Keratinocyte (primary cell): ENCODE measurements around the gene DFFB. TPM values are rescaled to one million over a fixed set of nuclear protein-coding genes. Genes with fewer than 3 reads are reported as not detected.

ENCODE experiments used
- DNase-seq: peaks from one replicate; pipeline ENCODE4 v3.0.0-alpha.2; 2011; ENCODE audit warnings: low read depth, missing footprints, low spot score
- FAIRE-seq: peaks from 2 replicates; lab custom pipeline; 2011; peaks lifted over from hg19 to GRCh38; lab: Jason Lieb, UNC
- H2AFZ ChIP-seq: 2 replicates; pipeline ENCODE4 v1.6.0; 2012; ENCODE audit warnings: low read length, control low read depth, inconsistent platforms; ENCODE audit not compliant: control insufficient read depth
- H3K27ac ChIP-seq: 2 replicates; pipeline ENCODE4 v1.5.1; 2011; ENCODE audit warnings: low read length; ENCODE audit not compliant: control insufficient read depth, insufficient read depth
- H3K27me3 ChIP-seq: 3 replicates; pipeline ENCODE4 v1.6.0; 2011; ENCODE audit warnings: low read length; ENCODE audit not compliant: control insufficient read depth, insufficient read depth; ENCODE audit errors: extremely low read depth
- H3K36me3 ChIP-seq, 2 experiments: 2 replicates in 1 of 2; 3 replicates in 1 of 2; pipeline ENCODE4 v1.5.1; 2011; ENCODE audit warnings: low read length in 2 of 2, mild to moderate bottlenecking in 1 of 2; ENCODE audit not compliant: control insufficient read depth in 2 of 2, insufficient read depth in 2 of 2; ENCODE audit errors: extremely low read depth in 1 of 2
- H3K4me1 ChIP-seq: 3 replicates; pipeline ENCODE4 v1.5.1; 2011; ENCODE audit warnings: low read length; ENCODE audit not compliant: control insufficient read depth, insufficient read depth; ENCODE audit errors: extremely low read depth
- H3K4me2 ChIP-seq: 3 replicates; pipeline ENCODE4 v1.6.0; 2011; ENCODE audit warnings: low read depth, low read length; ENCODE audit not compliant: control insufficient read depth, insufficient read depth; ENCODE audit errors: extremely low read depth
- H3K4me3 ChIP-seq, 3 experiments: fragments of 200-600 bp in 1 of 3; sonication (generic) in 1 of 3; 2 replicates in 2 of 3; 3 replicates in 1 of 3; pipeline ENCODE4 v1.5.1; 2011 to 2016; ENCODE audit warnings: low read length in 3 of 3, mild to moderate bottlenecking in 3 of 3, control low read depth in 2 of 3, inconsistent platforms in 1 of 3, low read depth in 1 of 3, mixed read lengths in 1 of 3, mixed run types in 1 of 3, moderate library complexity in 1 of 3; ENCODE audit not compliant: control insufficient read depth in 2 of 3, insufficient read depth in 2 of 3; ENCODE audit errors: extremely low read depth in 1 of 3
- H3K79me2 ChIP-seq: 2 replicates; pipeline ENCODE4 v1.6.0; 2012; ENCODE audit warnings: low read length; ENCODE audit not compliant: control insufficient read depth, insufficient read depth
- H3K9ac ChIP-seq: 3 replicates; pipeline ENCODE4 v1.6.0; 2011; ENCODE audit warnings: low read length; ENCODE audit not compliant: control insufficient read depth, insufficient read depth; ENCODE audit errors: extremely low read depth
- H3K9me1 ChIP-seq: 3 replicates; pipeline ENCODE4 v1.6.0; 2011; ENCODE audit warnings: low read length; ENCODE audit not compliant: control insufficient read depth, insufficient read depth; ENCODE audit errors: extremely low read depth
- H3K9me3 ChIP-seq: 2 replicates; pipeline ENCODE4 v1.5.1; 2012; ENCODE audit warnings: low read depth, low read length; ENCODE audit not compliant: control insufficient read depth
- H4K20me1 ChIP-seq: 3 replicates; pipeline ENCODE4 v1.6.0; 2011; ENCODE audit warnings: low read length; ENCODE audit not compliant: control insufficient read depth, insufficient read depth; ENCODE audit errors: extremely low read depth
- EZH2 ChIP-seq: IDR thresholded peaks from one replicate; pipeline ENCODE4 v1.6.1; 2012; ENCODE audit warnings: inconsistent platforms, mild to moderate bottlenecking, low read length, moderate library complexity
- dilution Hi-C: fragments of 300-500 bp; cut with MboI; formaldehyde crosslinking; loops from one replicate; pipeline ENCODE4 v1.7.0; 2020; ENCODE audit warnings: low sequenced_read_pairs; ENCODE audit not compliant: extremely low pct_ligation_motif_present
- polyA plus RNA-seq, 5 experiments: library from polyadenylated mRNA; depleted of rRNA in 3 of 5; stranded (reverse) in 3 of 5; stranded (forward) in 1 of 5; unstranded in 1 of 5; fragments of >200 nt; gene quantifications; 1 replicate in 1 of 5; 2 replicates in 3 of 5; 3 replicates in 1 of 5; pipeline versions ENCODE4 v1.2.1 to v1.2.3, GENCODE V29; 2011 to 2012; ENCODE audit warnings: missing spikeins in 2 of 5, low read depth in 1 of 5, low replicate concordance in 1 of 5
- TF ChIP-seq, protein P1 (sequence below), 3 experiments: IDR thresholded peaks in 1 of 3; conservative IDR thresholded peaks in 1 of 3; optimal IDR thresholded peaks in 1 of 3; 2 replicates in 2 of 3; 3 replicates in 1 of 3; pipeline versions ENCODE3 to v1.5.1; 2011; ENCODE audit warnings: low read length in 3 of 3, mild to moderate bottlenecking in 3 of 3, moderate library complexity in 2 of 3, control low read depth in 1 of 3, inconsistent platforms in 1 of 3; ENCODE audit not compliant: insufficient read depth in 2 of 3; ENCODE audit errors: extremely low read depth in 1 of 3

Gene DFFB
- polyA plus RNA-seq, 1 donor (not counting 4 experiments of a cell fraction or from before 2014, with no cell fraction given): 5.2 TPM

DNA sequence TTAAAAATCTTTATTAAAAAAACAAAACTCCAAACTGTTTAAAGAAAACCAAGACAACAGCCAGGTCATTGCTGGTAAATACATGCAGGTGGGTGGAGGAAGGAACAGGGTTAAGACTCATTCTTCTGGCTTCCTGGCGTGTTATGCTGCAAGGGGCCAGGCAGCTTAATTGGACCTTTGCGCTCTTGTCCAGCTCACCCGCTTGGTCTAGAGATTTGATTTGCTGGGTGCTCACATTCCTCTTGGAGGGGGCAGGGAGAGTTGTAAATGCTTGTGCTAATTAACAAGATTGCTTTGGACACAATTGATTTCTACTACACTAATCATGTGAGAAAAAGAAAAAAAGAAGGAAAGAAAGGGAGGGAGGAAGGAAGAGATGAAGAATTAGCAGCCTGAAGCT, 10.7 kb upstream of the DFFB start:
- no peak for DNase-seq
- Histone ChIP-seq H3K36me3 (peaks cover 11 to 32% of the 10 kb centered on the region in 2 experiments), H2AFZ (no peak overlapping the region), H3K9ac (no peak overlapping the region), H3K4me1 (no peaks in the 10 kb centered on the region), H3K9me1 (no peaks in the 10 kb centered on the region), H3K9me3 (no peaks in the 10 kb centered on the region), H3K27me3 (no peaks in the 10 kb centered on the region), H3K79me2 (no peaks in the 10 kb centered on the region), H3K4me3 (no peak overlapping the region), H4K20me1 (no peaks in the 10 kb centered on the region), H3K27ac (no peak overlapping the region), H3K4me2 (no peak overlapping the region)
- FAIRE-seq: no peak
- no peak for TF ChIP-seq EZH2
- TF ChIP-seq, protein P1, sequence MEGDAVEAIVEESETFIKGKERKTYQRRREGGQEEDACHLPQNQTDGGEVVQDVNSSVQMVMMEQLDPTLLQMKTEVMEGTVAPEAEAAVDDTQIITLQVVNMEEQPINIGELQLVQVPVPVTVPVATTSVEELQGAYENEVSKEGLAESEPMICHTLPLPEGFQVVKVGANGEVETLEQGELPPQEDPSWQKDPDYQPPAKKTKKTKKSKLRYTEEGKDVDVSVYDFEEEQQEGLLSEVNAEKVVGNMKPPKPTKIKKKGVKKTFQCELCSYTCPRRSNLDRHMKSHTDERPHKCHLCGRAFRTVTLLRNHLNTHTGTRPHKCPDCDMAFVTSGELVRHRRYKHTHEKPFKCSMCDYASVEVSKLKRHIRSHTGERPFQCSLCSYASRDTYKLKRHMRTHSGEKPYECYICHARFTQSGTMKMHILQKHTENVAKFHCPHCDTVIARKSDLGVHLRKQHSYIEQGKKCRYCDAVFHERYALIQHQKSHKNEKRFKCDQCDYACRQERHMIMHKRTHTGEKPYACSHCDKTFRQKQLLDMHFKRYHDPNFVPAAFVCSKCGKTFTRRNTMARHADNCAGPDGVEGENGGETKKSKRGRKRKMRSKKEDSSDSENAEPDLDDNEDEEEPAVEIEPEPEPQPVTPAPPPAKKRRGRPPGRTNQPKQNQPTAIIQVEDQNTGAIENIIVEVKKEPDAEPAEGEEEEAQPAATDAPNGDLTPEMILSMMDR (optimal IDR thresholded peaks at IDR 0.05 in 1 of 3, IDR thresholded peaks at IDR 0.05 in 1 of 3, conservative IDR thresholded peaks at IDR 0.05 in 1 of 3; ENCODE audit: extremely low read depth in 1 of 3, insufficient read depth in 2 of 3, low read length in 3 of 3): no peak
- dilution Hi-C loops: no loop called here

DNA sequence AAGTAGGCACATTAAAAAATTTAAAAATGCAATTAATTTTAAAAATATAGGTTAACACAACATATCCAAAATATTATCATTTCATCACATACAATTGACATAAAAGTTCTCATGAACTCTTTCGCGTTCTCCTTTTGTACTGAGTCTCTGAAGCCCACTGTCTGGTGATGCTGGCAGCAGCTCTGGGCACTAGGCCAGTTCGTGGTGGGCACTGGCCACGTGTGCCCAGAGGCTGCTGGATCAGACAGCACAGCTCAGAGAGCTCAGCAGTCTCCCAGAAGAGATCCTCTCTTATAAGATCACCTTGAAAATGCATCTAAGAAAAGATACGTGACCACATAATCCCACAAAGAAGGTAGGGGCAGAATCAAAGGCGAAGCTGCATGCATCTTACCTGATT, 10.2 kb upstream of the DFFB start:
- Histone ChIP-seq H3K36me3 (peaks cover 11 to 30% of the 10 kb centered on the region in 2 experiments), H3K9me1 (no peaks in the 10 kb centered on the region), H3K79me2 (no peaks in the 10 kb centered on the region), H3K27ac (no peak overlapping the region), H2AFZ (no peak overlapping the region), H3K4me2 (no peak overlapping the region), H3K9ac (no peak overlapping the region), H3K9me3 (no peaks in the 10 kb centered on the region), H3K4me3 (no peak overlapping the region), H3K4me1 (no peaks in the 10 kb centered on the region), H4K20me1 (no peaks in the 10 kb centered on the region), H3K27me3 (no peaks in the 10 kb centered on the region)
- FAIRE-seq (no peak), DNase-seq (no peak)
- TF ChIP-seq, protein P1 (optimal IDR thresholded peaks at IDR 0.05 in 1 of 3, IDR thresholded peaks at IDR 0.05 in 1 of 3, conservative IDR thresholded peaks at IDR 0.05 in 1 of 3; ENCODE audit: extremely low read depth in 1 of 3, insufficient read depth in 2 of 3, low read length in 3 of 3): no peak
- TF ChIP-seq EZH2: no peak
- dilution Hi-C loops: no loop called here
